Stimulated activated CD4-positive, alpha-beta T cell treated with anti-CD3 and anti-CD28 coated beads, Interleukin-1b, Interleukin-23, amount 100 ng/mL, for 1 hour (primary cell): ENCODE results near the gene MAP3K13.
"Not testable (repeated sequence)": the region's sequence is repeated elsewhere in the genome, so short reads cannot be mapped to it uniquely, and the experiment has no call there.

Source experiments
- DNase-seq, 2 donors: peaks; one replicate each; pipeline ENCODE4 v3.0.0-alpha.2; 2020; ENCODE audit warnings: low read depth in 2 of 2

The MAP3K13 gene

DNA sequence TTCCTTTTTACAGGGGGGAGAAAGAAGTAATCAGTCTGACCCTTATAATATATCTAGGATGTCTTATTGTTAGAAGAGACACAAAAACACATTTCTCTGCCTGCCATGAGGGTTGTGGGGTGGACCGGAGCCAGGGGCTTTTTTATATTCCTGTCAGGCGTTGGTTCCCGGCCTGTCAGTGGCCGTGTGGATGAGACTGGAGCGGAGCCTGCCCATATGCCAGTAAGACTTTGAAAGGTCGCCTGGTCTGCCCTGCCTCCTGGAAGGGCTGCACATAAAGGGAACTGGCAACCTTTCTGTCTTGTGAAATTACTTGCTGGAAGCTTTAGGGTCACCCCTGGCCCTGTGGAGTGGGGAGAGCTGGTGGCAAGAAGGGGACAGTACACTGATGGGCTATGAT is 34.7 kb downstream of the MAP3K13 start:
- no peak for DNase-seq

DNA sequence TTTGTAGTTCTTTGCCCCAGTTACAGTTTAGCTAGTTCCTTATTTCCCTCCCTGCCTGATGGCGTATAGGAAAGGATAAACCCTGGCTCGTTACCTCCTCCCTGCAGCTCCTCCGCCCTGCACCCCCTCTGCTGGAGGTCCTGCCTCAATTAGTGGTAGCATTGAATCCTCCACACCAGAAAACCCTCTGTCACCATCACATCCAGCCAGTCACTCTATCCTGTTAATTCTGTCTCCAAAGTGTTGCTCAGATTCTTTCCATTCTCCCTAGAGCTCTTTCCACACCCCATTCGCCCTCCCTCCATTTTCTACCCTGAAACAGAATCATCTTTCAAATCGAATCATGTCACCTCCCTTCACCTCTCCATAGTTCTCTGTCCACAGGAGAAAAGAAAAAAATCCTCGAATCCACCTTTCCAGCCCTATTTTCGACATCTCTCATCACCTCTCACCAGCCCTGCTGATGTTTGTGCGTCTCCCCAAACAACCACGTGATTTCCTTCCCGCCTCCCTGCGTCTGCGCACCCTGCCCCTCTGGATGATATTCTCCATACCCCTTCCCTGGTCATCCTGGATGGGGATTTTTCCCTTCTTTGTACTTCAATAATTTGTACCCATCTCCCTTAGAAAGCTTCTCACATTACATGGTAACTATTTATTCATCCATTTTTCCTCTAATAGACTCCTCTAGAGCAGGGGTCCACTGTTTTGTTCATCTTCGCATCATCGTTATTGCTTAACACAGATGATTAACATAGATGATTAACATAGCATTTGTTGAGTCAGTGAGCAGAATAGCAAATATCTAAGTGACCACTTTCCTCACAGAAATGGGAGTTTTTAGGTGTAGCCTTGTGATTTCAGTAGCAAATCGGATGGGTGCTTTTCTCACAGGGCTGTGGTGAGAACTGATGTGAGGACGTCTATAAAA is 37.1 kb downstream of the MAP3K13 start:
- no peak for DNase-seq

DNA sequence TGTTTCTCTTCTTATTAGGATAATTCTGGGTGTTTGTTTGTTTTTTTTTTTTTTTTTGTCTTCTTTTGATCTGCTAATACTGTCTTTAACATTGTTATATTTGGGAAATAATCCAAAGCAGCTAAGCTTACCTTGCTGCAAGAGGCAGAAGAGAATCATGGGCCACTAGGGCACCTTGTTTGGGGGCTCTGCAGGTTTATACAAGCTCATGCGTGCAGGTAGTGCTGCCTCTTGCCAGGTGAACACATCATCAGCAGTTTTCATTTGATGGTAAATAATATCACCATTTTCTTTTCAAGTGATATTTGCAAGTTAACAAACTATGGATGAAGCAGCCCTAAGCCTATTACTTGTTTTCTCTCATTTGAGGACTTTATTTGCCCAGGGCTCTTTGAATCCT is 37.9 kb downstream of the MAP3K13 start:
- no peak for DNase-seq

DNA sequence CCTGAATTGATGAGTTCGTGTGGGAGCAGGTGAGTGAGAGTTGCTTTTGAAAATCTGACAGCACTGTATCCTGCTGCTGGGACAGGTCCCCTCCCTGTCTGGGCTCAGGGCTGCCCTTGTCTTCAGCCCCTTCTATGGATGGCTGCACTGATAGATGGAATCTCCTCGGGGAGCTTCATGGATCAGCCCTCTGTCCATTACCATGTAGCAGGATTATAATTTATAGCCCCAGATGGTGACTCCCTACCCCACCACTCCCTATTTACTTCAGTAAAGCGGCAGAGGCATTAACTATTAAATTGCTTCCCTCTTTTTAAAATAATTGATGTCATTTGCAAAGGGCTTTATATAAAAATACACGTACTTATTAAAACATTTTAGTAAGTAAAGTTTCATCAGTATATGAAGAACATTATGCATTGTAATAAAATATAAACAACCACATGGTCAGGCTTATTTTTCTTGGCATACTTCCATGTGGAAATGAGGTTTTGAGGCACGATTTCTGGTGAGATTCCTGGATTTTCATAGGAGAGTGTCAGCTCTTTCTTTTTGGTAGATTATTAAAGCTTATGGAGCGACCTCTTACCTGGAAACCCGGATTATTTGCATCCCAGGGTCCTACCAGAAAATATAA is 38.5 kb downstream of the MAP3K13 start:
- no peak for DNase-seq

DNA sequence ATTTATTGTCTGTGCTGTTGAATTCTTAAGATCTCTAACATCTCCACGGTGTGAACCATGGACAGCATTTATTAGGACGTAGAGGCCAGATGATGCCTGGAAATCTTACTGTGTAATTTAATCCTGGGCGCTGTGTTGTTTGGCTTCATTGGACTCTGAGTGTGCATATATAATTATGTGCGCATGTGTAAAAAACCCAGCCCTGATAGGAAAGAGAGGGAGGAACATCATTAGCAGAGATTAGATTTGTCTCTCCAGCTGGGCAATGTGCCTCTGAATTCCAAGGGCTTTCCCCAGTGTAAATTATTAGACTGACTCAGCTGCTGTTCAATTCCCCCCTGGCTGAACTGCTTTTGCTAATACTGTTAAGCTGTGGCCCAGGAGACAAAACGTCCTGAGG is 39.6 kb downstream of the MAP3K13 start:
- no peak for DNase-seq

DNA sequence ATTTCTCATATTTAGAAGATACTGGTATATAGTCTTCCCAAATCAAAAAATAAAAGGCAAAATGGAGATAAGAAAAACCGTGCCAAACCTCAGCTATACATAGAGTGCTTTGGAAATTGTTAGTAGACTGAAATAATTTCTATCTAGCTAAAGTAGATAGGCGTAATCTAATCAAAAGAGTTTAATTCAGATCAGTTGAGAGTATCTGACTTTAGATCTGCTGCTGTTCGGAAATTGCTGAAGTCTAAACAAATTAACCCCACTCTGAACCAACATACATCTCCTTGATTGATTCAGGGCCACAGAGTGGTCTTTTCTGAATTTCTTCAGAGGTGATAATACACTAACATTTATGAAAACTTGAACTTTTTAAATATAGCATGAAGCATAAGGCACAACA is 40.1 kb downstream of the MAP3K13 start:
- DNase-seq = no peak

DNA sequence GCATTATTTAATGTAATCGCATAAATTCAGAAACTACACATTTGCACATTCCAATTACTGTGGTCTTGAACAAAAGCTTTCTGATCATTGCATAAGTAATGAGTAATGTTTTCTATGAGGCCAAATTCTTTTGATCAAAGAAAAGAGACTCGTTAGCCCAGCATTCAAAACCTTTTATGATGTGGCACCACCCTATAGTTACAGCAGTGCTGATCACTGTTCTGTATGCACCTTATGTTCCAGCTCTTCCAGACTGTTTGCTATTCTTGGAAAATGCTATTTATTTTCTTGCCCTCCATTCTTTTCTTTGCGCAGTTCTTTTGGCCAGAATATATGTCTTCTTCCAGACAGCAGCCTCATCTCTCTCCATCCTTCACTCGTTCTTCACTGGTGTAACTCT is 42.3 kb downstream of the MAP3K13 start:
- no peak for DNase-seq

DNA sequence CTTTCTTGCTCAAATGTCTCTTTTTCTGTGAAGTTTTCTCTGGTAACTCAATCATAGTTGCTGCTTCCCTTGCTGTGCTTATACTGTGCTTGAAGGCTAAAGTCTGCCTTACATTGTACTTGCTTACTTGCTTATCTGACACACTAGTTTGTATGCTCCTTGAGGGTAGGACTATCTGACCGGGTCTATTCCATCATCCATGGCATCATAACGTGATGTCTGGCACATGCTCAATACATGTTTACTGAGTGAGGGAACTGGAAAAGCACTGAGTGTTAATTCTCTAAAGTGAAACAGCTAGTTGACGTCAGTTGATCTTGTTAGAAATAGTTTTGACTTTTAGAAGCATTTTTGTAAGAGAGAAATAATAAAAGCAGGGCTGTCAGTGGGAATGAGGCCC is 42.7 kb downstream of the MAP3K13 start:
- no peak for DNase-seq

DNA sequence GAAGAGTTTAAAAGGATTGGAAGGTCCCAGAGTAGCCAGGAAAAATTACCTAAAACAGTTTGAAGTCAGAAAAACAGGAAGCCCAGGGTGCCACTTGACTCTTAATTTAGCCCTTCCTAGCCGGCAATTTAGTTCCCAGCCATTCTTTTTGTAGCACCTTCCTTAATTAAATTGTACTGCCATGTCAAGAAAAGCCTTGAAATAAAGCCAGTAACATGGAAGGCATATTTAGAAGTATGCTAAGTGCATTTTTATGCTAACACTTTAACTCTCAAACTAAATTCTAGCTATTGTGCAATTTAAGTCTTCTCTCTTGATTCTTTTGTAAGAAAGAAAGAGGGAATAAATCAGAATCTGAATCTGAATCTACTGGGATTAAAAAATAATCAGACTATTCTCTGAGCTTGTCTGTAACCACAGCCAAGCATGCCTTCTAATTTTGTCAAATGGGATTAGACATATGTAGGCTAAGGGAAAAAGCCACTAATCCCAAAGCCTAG is 43.2 kb downstream of the MAP3K13 start:
- no peak for DNase-seq

DNA sequence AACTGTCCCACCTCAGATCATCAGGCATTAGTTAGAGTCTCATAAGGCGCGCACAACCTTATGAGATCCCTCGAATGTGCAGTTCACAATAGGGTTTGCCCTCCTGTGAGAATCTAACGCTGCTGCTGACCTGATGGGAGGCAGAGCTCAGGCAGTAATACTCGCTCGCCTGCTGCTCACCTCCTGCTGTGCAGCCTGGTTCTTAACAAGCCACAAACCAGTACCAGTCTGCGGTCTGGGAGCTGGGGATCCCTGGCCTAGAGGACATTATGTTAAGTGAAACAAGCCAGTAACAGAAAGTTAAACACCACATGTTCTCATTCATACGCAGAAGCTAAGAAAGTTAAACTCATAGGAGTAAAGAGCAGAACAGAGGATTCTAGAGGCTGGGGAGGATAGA is 47.0 kb downstream of the MAP3K13 start:
- no peak for DNase-seq

DNA sequence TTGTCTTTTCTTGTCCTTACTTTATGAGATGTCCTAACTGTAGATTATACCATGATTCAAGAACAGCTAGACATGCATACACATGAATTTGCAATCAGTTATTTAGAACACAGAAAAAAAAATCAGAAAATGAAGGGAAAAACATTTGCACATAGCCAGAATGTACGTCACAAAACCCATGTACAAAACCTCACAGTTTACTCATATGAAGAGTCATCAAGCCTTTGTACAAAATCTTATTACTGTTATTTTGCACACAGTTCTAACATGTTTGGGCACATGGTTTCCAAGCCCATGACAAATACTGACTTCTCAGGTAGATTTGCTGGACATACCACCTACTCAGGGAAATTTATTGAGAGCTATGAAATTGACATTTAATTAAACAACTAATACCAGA is 48.2 kb downstream of the MAP3K13 start:
- no peak for DNase-seq

DNA sequence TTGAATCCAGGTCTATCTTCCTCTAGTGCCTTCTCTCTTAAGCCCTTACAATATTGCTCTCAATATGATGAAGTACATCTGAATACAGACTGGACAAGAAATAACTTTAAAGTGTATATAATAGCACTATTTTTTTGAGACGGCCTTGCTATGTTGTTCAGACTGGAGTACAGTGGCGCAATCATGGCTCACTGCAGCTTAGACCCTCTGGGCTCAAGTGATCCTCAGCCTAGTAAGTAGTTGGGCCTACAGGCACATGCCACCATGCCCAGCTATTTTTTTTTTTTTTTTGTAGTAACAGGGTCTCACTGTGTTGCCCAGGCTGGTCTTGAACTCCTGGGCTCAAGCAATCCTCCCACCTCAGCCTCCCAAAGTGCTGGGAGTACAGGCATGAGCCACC is 53.6 kb downstream of the MAP3K13 start:
- DNase-seq = no peak

DNA sequence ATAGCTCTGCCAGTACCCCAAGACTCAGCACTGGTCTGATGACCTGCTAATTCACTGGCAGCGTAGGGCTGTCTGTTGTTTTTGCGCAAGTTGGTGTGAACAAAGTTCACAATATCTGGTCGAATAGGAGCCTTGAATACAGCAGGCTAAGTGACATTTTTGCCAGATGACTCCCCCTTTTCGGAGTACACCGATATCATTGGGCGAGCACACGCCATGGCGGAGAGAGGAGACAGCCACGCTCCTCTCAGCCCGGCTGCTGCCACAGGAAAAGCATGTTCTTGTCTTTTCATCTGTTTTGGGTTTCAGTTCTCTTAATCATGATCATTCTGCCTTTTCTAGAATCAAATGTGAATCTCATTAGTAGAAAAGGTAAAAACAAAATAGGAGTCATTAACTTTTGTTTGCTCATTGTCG is 55.6 kb downstream of the MAP3K13 start:
- not testable (repeated sequence) for DNase-seq

DNA sequence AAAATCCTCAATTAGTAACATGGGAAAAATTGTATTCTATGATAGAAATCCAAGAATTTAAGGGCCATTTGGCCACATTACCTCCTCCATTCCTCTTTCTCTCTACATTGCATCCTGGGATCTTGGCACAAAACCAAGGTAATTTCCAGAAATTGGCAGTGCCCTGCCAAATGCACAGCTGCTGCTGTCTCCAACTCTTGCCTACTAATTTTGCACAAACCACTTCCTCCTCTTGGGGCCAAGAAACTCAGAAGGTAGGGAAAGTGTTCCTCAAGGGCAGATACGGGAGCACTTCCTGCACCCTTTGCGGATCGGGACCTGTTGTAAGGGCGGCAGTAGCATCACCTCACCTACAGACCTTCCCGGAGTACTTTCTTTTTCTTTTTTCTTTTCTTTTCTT is 57.8 kb downstream of the MAP3K13 start:
- no peak for DNase-seq

DNA sequence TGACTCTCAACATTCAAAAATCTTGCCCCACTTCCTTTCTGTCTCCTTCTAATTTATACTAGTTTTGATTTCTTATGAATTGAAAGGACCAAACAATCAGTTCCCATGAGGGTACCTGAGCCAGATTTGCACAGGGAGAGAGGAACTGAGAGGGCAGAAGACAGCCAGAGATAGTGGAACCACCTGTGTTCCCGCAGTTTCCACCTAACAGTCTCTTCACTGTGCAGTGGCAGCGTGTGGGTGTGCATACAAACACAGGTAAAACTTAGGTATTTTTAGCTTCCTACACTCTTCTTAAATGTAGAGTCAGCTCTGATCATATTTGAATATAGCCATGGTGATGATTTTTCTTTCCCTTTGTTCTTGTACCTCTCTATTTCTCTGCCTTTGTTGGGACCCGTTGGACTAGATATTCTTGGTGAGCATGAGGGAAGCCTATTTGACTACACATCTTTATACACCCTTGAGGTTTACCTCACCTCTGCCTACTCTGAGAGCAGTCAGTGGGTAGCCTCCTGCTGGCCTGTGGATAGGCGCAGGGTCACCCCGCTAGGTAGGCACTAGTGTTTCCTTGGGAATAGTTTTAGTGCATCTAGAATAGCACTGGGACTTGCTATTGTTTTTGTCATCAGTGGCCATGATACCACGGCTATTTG is 58.8 kb downstream of the MAP3K13 start:
- DNase-seq = no peak

DNA sequence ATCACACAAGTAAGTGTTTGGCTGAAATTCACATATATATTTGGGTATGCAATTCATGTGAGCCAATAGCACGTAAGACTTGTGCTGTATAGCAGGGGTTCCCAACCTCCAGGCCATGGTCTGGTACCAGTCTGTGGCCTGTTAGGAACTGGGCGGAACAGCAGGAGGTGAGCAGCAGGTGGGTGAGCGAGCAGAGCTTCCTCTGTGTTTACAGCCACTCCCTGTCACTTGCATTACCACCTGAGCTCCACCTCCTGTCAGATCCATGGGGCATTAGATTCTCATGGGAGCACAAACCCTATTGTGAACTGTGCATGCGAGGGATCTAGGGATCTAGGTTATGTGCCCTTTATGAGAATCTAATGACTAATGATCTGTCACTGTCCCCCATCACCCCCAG is 59.7 kb downstream of the MAP3K13 start:
- DNase-seq = no peak

DNA sequence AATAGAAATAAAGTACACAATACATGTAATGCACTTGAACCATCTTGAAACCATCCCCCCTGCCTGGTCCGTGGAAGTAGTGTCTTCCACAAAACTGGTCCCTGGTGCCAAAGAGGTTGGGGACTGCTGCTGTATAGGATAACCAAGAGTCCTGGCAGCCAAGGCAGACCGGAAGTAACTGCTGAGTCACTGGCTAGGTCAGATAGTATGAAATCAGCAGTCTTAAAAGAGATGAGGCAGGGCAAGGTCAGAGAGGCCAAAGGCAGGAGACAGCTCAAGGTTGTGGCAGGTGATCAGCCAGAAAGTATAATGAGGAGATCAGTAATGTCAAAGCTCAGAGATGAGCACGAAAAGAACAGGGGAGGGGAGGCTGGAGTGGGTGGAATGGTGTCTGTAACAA is 60.2 kb downstream of the MAP3K13 start:
- no peak for DNase-seq

DNA sequence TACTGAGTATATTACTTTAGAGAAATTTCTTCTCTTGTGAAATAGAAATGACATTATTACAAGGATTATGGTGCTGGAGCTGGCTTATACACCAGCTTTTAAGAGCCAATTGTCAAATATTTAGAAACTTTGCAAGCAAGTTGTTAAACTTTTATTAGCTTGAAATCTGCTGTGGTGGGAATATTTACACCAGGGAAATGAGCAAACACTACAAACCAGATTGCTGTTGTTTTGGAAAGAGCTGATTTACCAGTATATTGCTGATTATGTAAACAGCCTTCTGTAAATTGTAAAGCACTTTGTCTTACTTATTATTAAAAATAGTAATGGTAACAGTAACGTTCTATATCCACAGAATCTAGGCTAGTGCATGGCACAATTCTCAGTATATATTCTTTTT is 61.5 kb downstream of the MAP3K13 start:
- no peak for DNase-seq

DNA sequence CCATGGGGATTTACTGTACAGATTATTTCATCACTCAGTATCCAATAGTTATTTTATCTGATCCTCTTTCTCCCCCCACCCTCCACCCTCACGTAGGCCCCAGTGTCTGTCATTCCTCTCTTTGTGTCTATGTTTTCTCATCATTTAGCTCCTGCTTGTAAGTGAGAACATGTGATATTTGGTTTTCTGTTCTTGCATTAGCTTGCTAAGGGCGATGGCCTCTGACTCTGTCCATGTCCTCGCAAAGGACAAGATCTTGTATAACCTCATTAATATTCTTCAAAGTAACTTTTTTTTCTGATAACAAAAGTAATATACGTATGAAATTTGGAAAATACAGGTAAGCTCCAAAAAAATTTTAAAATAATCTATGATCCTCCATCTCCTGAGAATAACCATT is 67.4 kb downstream of the MAP3K13 start:
- DNase-seq = no peak

DNA sequence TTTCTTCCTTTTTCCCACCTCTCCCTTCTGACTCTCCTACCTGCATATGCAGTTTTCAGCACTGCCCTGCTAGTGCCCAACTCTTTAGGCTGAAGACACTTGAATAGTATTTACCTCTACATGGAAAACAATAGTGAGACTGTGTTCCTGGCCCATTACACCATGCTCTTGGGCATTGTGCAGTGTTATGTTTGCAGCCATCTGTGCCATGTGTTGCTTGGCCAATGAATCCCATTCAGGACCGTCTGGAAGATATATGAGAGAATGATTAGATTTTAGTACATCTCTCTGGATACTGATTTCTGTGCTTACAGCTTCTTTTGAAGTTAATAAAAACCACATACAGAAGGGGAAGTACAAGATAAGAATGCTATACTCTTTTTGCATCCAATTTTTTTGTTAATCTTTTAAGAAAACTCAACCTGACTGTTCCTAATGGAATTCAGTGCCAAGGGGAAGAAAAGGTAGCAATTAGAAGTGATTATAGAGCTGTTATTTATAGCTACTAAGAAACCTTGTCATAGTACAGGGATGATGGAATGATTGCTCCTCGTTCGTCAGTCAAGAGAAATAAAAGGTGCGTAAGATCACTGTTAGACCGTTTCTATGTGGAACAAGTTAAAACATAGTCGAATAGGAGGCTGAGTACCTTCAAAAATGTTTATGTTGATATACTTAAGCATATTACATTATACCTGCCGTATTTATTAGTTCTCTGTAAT is 77.0 kb downstream of the MAP3K13 start:
- DNase-seq = no peak

DNA sequence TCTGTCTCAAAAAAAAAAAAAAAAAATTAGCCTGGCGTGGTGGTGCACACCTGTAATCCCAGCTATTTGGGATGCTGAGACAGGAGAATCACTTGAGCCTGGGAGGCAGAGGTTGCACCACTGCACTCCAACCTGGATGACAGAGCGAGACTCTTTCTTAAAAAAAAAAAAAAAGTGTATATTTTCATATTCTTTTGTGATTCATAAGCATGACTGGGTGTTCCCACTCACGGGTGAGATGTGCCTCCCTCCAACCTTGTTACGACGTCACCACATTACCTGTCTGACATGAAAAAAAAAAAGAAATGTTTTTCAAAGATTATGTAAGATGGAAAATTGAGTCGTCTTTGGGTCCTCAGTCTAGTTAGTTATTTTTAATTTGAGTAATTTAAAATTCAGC is 79.1 kb downstream of the MAP3K13 start:
- no peak for DNase-seq

DNA sequence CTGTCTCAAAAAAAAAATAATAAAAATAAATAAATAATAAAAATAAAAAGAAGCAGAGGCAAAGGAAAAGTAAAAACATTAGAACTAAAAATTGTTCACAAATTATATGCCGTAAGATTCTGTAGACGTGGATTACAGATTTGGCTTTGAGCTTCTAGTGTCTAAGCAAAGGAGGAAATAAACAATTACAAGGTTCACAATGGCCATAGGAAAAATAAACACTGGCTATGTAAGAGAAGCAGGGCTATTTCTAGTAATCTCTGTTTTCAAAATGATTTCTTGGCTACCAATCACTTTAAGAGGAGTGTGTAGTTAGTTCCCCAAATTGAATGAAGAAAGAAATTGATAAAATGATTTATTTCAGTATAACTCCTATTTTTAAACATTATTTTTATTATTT is 81.4 kb downstream of the MAP3K13 start:
- DNase-seq = no peak
